Neural progenitor cell (in vitro differentiated cells): ENCODE measurements around the gene HKDC1. TPM values are rescaled to one million over a fixed set of nuclear protein-coding genes. Genes with fewer than 3 reads are reported as not detected.
"Not testable (repeated sequence)": the region's sequence is repeated elsewhere in the genome, so short reads cannot be mapped to it uniquely, and the experiment has no call there.

Experiments used
- DNase-seq: peaks from one replicate; pipeline ENCODE4 v3.0.0-alpha.2; 2016; ENCODE audit warnings: low spot score
- H2AFZ ChIP-seq: fragments of 200-600 bp; sonication (generic); replicated peaks from 2 replicates; pipeline ENCODE4 v1.6.1; 2016; ENCODE audit warnings: antibody characterized with exemption
- H3F3A ChIP-seq: fragments of 200-600 bp; sonication (generic); 2 replicates; pipeline ENCODE4 v1.6.1; 2016; ENCODE audit warnings: antibody characterized with exemption, low read depth
- H3K27ac ChIP-seq: fragments of 200-600 bp; sonication (generic); 2 replicates; pipeline ENCODE4 v1.5.1; 2016; ENCODE audit warnings: mild to moderate bottlenecking
- H3K27me3 ChIP-seq: fragments of 200-600 bp; sonication (generic); 2 replicates; pipeline ENCODE4 v1.6.1; 2016; ENCODE audit warnings: mild to moderate bottlenecking, moderate library complexity
- H3K36me3 ChIP-seq: fragments of 200-600 bp; sonication (generic); 2 replicates; pipeline ENCODE4 v1.5.1; 2016
- H3K4me1 ChIP-seq: fragments of 200-600 bp; sonication (generic); 2 replicates; pipeline ENCODE4 v1.6.1; 2016; ENCODE audit warnings: mixed run types
- H3K4me2 ChIP-seq: fragments of 200-600 bp; sonication (generic); 2 replicates; pipeline ENCODE4 v1.6.1; 2016
- H3K4me3 ChIP-seq: fragments of 200-600 bp; sonication (generic); 2 replicates; pipeline ENCODE4 v1.5.1; 2016
- H3K79me2 ChIP-seq: fragments of 200-600 bp; sonication (generic); 2 replicates; pipeline ENCODE4 v1.6.1; 2016; ENCODE audit warnings: low read depth
- H3K9ac ChIP-seq: fragments of 200-600 bp; sonication (generic); 2 replicates; pipeline ENCODE4 v1.6.1; 2016
- H3K9me3 ChIP-seq: fragments of 200-600 bp; sonication (generic); 2 replicates; pipeline ENCODE4 v1.5.1; 2016; ENCODE audit warnings: low read depth
- H4K20me1 ChIP-seq: fragments of 200-600 bp; sonication (generic); 2 replicates; pipeline ENCODE4 v1.6.1; 2016; ENCODE audit warnings: low read depth
- H3K27ac Mint-ChIP-seq: 3 replicates; pipeline ENCODE4 v1.8.0; 2021; ENCODE audit warnings: mixed read lengths
- H3K27me3 Mint-ChIP-seq: 2 replicates; pipeline ENCODE4 v1.8.0; 2022; ENCODE audit warnings: low read depth, mild to moderate bottlenecking, inconsistent platforms, moderate library complexity, mixed read lengths; ENCODE audit not compliant: insufficient read depth
- H3K36me3 Mint-ChIP-seq: 3 replicates; pipeline ENCODE4 v1.8.0; 2021; ENCODE audit warnings: mixed read lengths
- H3K4me1 Mint-ChIP-seq: 3 replicates; pipeline ENCODE4 v1.8.0; 2021; ENCODE audit warnings: mixed read lengths
- H3K4me3 Mint-ChIP-seq: 3 replicates; pipeline ENCODE4 v1.8.0; 2021; ENCODE audit warnings: mild to moderate bottlenecking, moderate library complexity, mixed read lengths
- H3K9me3 Mint-ChIP-seq: 3 replicates; pipeline ENCODE4 v1.8.0; 2020; ENCODE audit warnings: mixed read lengths
- CTCF ChIP-seq: fragments of 200-600 bp; sonication (generic); IDR thresholded peaks from 2 replicates; pipeline ENCODE4 v1.5.1; 2017; ENCODE audit warnings: antibody characterized with exemption, mild to moderate bottlenecking
- EZH2 ChIP-seq: fragments of 200-600 bp; sonication (generic); IDR thresholded peaks from 2 replicates; pipeline ENCODE4 v1.6.1; 2017; ENCODE audit warnings: antibody characterized with exemption, mild to moderate bottlenecking, moderate library complexity
- EZH2phosphoT487 ChIP-seq: fragments of 200-600 bp; sonication (generic); IDR thresholded peaks from 2 replicates; pipeline ENCODE4 v1.6.1; 2017; ENCODE audit warnings: antibody characterized with exemption
- total RNA-seq: library from RNA; depleted of rRNA; stranded (reverse); fragments of >200 nt; gene quantifications from 2 replicates; pipeline ENCODE4 v1.2.3, GENCODE V29; 2015; ENCODE audit warnings: low replicate concordance

HKDC1 gene
- total RNA-seq, 1 donor from 2014 or later = 0.30 TPM

GRCh38 chr10:69247313-69247710 is 27.2 kb downstream of the HKDC1 start:
- H3K4me1 Mint-ChIP-seq = peaks cover 8% of the 10 kb centered on the region
- no peaks in the 10 kb centered on the region for H3K79me2 ChIP-seq
- no peak overlapping the region for H2AFZ ChIP-seq
- no peak overlapping the region for H3K27ac ChIP-seq
- no peak overlapping the region for H3K9ac ChIP-seq
- no peaks in the 10 kb centered on the region for H3K36me3 Mint-ChIP-seq
- no peak for TF ChIP-seq EZH2
- TF ChIP-seq EZH2phosphoT487 = no peak
- no peak for TF ChIP-seq CTCF
- DNase-seq = no peak
- no peak overlapping the region for H3K4me3 ChIP-seq
- no peaks in the 10 kb centered on the region for H3K4me1 ChIP-seq
- H3K4me2 ChIP-seq = no peak overlapping the region
- no peaks in the 10 kb centered on the region for H3K36me3 ChIP-seq
- peaks cover 2% of the 10 kb centered on the region for H3K27me3 Mint-ChIP-seq
- H3K9me3 ChIP-seq = no peaks in the 10 kb centered on the region
- no peaks in the 10 kb centered on the region for H3F3A ChIP-seq
- no peaks in the 10 kb centered on the region for H4K20me1 ChIP-seq
- no peak overlapping the region for H3K27ac Mint-ChIP-seq
- H3K4me3 Mint-ChIP-seq = no peak overlapping the region
- H3K27me3 ChIP-seq = no peaks in the 10 kb centered on the region
- peaks cover 6% of the 10 kb centered on the region for H3K9me3 Mint-ChIP-seq

GRCh38 chr10:69248117-69248730 is 28.1 kb downstream of the HKDC1 start:
- Histone ChIP-seq H3K36me3 (no peaks in the 10 kb centered on the region), H2AFZ (peak overlapping the region; percentile 57), H3K4me2 (no peak overlapping the region), H3F3A (no peaks in the 10 kb centered on the region), H3K4me3 (no peak overlapping the region), H3K9ac (no peak overlapping the region), H3K27me3 (no peaks in the 10 kb centered on the region), H3K27ac (no peak overlapping the region), H4K20me1 (no peaks in the 10 kb centered on the region), H3K9me3 (no peaks in the 10 kb centered on the region), H3K79me2 (no peaks in the 10 kb centered on the region), H3K4me1 (no peaks in the 10 kb centered on the region)
- no peak for DNase-seq
- Mint-ChIP-seq H3K4me1 (no peaks in the 10 kb centered on the region), H3K4me3 (no peak overlapping the region), H3K27me3 (peaks cover 2% of the 10 kb centered on the region), H3K9me3 (peaks cover 6% of the 10 kb centered on the region), H3K36me3 (no peaks in the 10 kb centered on the region), H3K27ac (no peak overlapping the region)
- TF ChIP-seq CTCF = no peak
- TF ChIP-seq EZH2phosphoT487 = no peak
- TF ChIP-seq EZH2 = no peak

- Mint-ChIP-seq H3K36me3 (no peaks in the 10 kb centered on the region), H3K9me3 (peaks cover 6% of the 10 kb centered on the region), H3K4me1 (no peaks in the 10 kb centered on the region), H3K4me3 (no peak overlapping the region), H3K27ac (peak overlapping the region; percentile 37), H3K27me3 (peaks cover 4% of the 10 kb centered on the region)
- Histone ChIP-seq H2AFZ (peak overlapping the region; percentile 52), H3K36me3 (no peaks in the 10 kb centered on the region), H3K79me2 (no peaks in the 10 kb centered on the region), H4K20me1 (no peaks in the 10 kb centered on the region), H3K4me3 (no peak overlapping the region), H3K27me3 (no peaks in the 10 kb centered on the region), H3K9ac (no peak overlapping the region), H3K4me1 (no peaks in the 10 kb centered on the region), H3K9me3 (no peaks in the 10 kb centered on the region), H3K4me2 (no peak overlapping the region), H3F3A (no peaks in the 10 kb centered on the region), H3K27ac (no peak overlapping the region)
- DNase-seq = no peak
- TF ChIP-seq EZH2phosphoT487 = no peak
- TF ChIP-seq CTCF = no peak
- no peak for TF ChIP-seq EZH2
These were observed 29.9 kb downstream of the HKDC1 start for GRCh38 chr10:69250041-69250440.

GRCh38 chr10:69251417-69251816 is 31.3 kb downstream of the HKDC1 start:
- H3K9me3 ChIP-seq, H2AFZ ChIP-seq, H3F3A ChIP-seq, H3K36me3 Mint-ChIP-seq, DNase-seq, H3K4me3 ChIP-seq, H3K4me1 ChIP-seq, H3K79me2 ChIP-seq, H4K20me1 ChIP-seq, H3K4me1 Mint-ChIP-seq, H3K27ac ChIP-seq, H3K27ac Mint-ChIP-seq, H3K4me2 ChIP-seq, H3K27me3 Mint-ChIP-seq, H3K4me3 Mint-ChIP-seq, H3K9me3 Mint-ChIP-seq, H3K9ac ChIP-seq, H3K27me3 ChIP-seq, H3K36me3 ChIP-seq: not testable (repeated sequence)
